Nucleus accumbens (tissue), 56 donors: Measurements from ENCODE around the gene AGO3.
A peak's percentile ranks its signal among the peaks of the same experiment; 100 is the strongest.
"Not testable (repeated sequence)": the region's sequence is repeated elsewhere in the genome, so short reads cannot be mapped to it uniquely, and the experiment has no call there.

ENCODE experiments used
- DNase-seq, 56 donors: peaks; one replicate each; lab custom pipeline; 2025; lab: John Stamatoyannopoulos, UW

AGO3 gene

DNA sequence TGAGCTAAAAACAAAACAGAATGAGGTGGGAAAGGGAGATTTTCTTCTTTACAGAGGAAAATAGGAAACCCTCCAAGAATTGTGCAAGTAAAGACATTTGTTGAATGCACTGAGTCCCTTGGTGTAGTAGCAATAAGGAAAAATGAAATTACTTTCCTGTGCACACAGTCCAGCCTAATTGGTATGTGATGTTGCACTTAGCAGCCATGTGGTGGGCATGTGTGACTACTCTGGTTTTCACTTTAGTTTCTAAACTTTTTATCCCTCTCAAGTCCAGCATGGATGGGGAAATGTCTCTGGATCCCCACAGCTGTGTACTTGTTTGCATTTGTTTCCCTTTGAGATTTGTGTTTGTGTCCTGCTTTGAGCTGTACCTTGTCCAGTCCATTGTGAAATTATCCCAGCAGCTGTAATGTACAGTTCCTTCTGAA, 7.1 kb upstream of the AGO3 start:
- DNase-seq = no peak

GRCh38 chr1:35924838-35925237, 6.1 kb upstream of the AGO3 start:
- no peak for DNase-seq

DNA sequence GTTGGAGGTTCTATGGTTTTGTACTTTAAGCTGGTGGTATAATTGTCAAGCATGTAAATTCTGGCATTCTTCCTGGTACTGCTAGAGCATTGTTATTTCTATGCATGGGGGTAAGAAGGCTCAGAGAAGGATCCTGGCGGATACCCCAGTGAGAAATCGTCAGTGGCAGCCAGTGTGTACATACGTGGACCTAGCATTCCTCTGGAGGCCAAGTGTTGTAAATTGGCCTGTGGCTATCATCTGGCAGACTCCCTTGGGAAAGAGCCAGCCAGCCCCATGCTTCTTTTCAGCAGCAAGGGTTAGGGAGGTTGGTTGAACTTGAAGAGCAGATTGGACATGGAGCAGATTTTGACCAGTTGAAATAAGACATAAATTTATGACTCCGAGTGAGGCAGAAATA, 5.2 kb upstream of the AGO3 start:
- peak in 1 of 56 donors; percentile 6 for DNase-seq

DNA sequence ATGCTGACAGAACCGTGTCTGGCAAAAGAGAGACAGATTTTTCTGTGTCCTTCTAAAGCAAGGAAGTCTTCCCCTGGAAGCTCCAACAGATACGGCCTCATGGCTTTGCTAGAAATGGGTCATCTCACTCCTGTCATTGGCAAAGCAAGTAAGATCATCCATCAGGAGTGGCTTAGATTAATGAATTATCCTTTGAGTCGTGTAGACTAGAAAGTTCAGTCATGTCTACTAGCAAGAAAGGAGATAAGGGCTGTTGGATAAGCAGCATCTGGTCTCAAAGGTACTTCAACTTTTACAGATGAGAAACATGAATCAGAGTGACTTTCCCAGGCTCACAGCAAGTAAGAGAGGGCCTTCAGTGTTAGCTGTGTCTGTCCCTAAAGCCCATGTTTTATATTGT, 3.4 kb upstream of the AGO3 start:
- no peak for DNase-seq

GRCh38 chr1:35929730-35930592, 944 bp upstream of the AGO3 start:
- DNase-seq = peak in 45 of 56 donors; percentile 8 to 79 (median 39)

- peak in 14 of 56 donors; percentile 8 to 51 (median 38) for DNase-seq
Measured at GRCh38 chr1:35931446-35932157, 697 bp downstream of the AGO3 start.

DNA sequence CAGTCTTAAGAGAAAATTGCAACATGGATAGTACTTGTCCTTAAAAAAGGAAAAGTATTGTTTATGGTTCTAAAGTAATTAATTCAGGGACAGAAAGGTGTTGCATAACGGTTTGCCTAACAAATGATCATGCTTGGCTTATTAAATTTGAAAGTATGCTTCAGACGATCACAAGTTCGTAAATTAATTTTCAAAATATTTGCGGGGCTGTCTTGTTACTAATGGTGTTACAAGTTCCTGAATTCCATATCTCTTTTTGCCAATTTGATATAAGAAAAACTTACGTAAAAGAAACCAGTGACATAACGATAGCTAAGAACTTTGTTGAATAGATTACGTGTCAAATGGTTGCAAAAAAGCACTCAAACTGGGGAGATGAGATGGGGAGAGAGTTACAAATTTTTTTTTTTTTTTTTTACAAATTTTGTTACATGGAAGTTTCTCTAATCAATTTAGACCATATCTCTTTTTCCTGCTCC, 1.3 kb downstream of the AGO3 start:
- DNase-seq = no peak

DNA sequence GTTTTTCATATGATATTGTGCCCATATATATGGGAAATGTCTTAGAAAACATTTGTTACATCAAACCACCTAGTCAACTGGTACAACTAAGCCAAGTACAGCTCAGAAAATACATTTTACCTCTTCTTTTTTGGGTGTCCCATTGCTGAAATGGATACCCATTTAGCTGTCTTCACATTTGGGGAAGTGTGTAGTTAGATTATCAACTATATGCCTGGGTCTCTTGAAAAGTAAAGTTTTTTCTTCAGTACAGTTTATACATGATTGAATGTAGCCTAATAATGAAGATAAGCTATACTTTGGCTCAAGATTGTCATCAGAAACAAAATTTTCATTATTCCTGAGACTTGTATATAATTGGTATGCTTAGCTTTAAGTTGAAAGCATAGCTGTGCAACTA, 2.0 kb downstream of the AGO3 start:
- no peak for DNase-seq

DNA sequence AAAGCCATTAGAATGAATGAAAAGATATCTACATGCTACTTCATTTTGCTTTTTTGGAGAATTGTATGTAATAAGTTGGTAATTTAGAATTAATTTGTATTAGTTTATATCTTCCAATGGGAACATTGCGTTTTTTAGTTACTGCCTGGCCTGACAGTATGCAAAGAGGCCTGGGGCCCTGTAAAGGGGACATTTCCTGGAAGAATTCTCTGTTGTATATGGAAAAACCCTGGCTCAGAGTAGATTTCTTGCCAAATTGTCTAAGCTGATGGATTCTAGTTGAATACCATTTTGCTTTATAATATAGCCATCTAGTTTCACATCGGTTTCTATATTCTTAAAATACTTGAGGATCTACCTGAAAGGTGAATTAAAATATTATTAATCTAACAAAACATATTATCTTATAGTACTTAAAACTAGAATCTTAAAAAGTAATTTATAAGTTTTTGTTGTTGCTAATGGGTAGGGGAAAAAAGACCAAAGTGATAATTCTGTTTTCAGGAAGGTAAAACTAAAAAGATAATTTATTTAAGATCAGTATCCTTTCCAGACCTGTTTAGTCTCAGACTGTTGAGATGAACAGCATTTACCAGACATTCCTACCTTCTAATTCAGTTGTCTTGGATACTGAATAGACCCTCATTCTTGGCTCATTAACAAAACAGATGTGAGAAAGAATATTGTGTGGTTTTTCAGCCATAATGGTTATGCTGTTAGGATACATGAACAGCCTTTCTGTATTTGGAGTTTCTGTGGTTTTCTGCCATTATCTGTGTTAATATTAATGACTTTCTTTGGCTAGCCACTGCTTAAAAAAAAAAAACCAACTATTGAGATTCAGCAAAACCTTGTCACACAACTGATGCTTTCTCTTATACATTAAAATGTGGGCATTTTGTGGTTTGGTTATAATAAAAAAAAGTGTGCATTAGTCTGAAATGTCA, 4.8 kb downstream of the AGO3 start:
- no peak for DNase-seq

GRCh38 chr1:35936838-35937237, 5.9 kb downstream of the AGO3 start:
- no peak for DNase-seq

DNA sequence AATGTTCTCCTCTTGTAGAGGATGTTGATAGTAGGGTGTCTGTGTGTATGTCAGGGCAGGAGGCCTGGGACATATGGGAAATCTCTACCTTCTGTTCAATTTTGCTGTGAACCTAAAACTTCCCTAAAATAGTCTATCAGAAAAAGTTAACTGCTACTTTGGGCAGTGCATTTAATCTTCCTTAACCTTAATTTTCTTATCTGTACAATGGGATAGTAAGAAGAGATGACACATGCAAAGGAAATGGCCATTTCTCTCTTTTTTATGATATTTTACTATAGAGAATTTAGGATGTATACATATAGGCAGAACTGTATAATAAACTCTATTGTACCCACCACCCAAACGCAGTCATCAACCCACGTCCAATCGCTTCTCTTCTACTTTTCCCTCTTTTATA, 8.6 kb downstream of the AGO3 start:
- no peak for DNase-seq

GRCh38 chr1:35945327-35945726, 14.4 kb downstream of the AGO3 start:
- DNase-seq = no peak

- no peak for DNase-seq
Measured at GRCh38 chr1:35947547-35947946, 16.6 kb downstream of the AGO3 start.

GRCh38 chr1:35958558-35958957, 27.7 kb downstream of the AGO3 start:
- DNase-seq = no peak

DNA sequence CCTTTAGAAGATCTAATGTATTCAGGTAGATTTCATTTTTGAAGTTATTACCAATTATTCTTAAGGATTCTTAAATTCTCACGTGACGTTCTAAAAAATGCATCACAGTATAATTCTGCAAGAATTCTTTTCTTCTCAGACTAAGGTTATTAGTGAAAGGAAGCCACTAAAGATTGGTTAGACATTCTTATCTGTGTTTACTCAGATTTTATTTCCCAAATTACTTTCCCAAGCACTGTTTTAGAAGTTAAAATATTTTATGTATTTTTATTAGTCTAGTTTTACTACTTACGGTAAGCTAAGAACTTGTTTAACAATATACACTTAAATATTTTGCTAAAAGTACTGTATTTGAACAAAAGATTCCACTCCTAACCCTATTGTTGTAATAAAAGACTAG, 28.4 kb downstream of the AGO3 start:
- DNase-seq = no peak

GRCh38 chr1:35962952-35963351, 32.0 kb downstream of the AGO3 start:
- no peak for DNase-seq

DNA sequence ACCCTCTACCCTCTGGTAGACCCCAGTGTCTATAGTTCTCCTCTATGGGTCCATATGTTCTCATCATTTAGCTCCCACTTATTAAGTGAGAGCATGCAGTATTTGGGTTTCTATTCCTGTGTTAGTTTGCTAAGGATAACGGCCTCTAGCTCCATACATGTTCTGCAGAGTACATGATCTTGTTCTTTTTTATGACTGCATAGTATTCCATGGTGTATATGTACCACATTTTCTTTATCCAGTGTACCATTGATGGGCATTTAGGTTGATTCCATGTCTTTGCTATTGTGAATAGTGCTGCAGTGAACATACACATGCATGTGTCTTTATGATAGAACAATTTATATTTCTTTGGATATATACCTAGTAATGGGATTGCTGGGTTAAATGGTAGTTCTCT, 33.4 kb downstream of the AGO3 start:
- DNase-seq = not testable (repeated sequence)

- DNase-seq = no peak
Measured at GRCh38 chr1:35968396-35968795, 37.5 kb downstream of the AGO3 start.

GRCh38 chr1:35971601-35972000, 40.7 kb downstream of the AGO3 start:
- DNase-seq = no peak

DNA sequence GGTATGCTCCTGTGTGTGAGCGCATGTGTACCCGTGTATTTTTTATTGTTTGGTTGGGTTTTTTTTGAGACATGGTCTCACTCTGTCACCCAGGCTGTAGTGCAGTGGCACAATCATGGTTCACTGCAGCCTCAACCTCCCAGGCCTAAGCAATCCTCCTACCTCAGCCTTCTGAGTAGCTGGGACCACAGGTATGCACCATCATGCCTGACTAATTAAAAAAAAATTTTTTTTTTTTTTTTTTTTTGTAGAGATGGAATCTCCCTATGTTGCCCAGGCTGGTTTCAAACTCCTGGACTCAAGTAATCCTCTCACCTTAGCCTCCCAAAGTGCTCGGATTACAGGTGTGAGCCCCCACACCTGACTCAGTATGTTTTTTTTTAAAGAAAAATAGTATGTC, 41.7 kb downstream of the AGO3 start:
- DNase-seq = not testable (repeated sequence)

DNA sequence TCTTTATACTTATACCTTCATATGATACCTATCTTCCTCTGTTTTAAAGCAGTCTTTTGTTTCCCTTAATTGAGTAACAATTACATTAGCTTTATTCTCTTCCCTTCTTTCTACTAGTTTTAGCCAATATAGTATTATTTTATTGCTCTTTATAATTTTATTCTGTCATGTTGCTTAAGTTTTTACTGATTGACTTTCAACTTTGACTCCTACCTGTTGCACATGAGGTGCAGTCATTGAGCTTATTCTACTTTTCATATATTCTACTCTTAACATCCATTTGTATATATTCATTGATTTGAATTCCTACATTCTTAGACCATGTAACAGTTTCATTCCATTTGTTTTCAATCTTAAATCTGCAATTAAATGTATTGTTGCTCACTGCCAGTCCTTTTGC, 49.2 kb downstream of the AGO3 start:
- no peak for DNase-seq
